WI38 (cell line): ENCODE results near the gene ARPC5L.

Experiments used
- H3K4me3 ChIP-seq: 2 replicates; pipeline ENCODE4 v1.5.1; 2011; ENCODE audit warnings: low read depth, mild to moderate bottlenecking, control low read depth, low read length
- CTCF ChIP-seq: IDR thresholded peaks from 2 replicates; pipeline ENCODE4 v1.5.1; 2012; ENCODE audit warnings: low read depth, mild to moderate bottlenecking, control low read depth, low read length

The ARPC5L gene

GRCh38 chr9:124818431-124819281 is 43.3 kb upstream of the ARPC5L start:
- TF ChIP-seq CTCF: no peak
- H3K4me3 ChIP-seq: no peak overlapping the region

- no peak overlapping the region for H3K4me3 ChIP-seq
- no peak for TF ChIP-seq CTCF
These were observed 41.0 kb upstream of the ARPC5L start for GRCh38 chr9:124820698-124821623.

GRCh38 chr9:124828489-124829333 is 33.2 kb upstream of the ARPC5L start:
- H3K4me3 ChIP-seq: no peak overlapping the region
- TF ChIP-seq CTCF: no peak

- TF ChIP-seq CTCF: no peak
- no peak overlapping the region for H3K4me3 ChIP-seq
These were observed 32.6 kb upstream of the ARPC5L start for GRCh38 chr9:124829334-124829669.

- TF ChIP-seq CTCF: no peak
- H3K4me3 ChIP-seq: no peak overlapping the region
These were observed 31.3 kb upstream of the ARPC5L start for GRCh38 chr9:124830593-124830992.

- TF ChIP-seq CTCF: no peak
- H3K4me3 ChIP-seq: no peak overlapping the region
These were observed 30.1 kb upstream of the ARPC5L start for GRCh38 chr9:124831642-124832364.
